Measurements from ENCODE around the gene NT5DC3.

The NT5DC3 gene

GRCh38 chr12:103758310-103759089 lies 82.5 kb downstream of the NT5DC3 start:
- in situ Hi-C loops (cut with HindIII; ENCODE audit: low sequenced_read_pairs): no loop called here
- no peak overlapping the region for H3K4me3 ChIP-seq (ENCODE audit: low read depth, low read length)
- no peak for TF ChIP-seq CTCF (IDR thresholded peaks at IDR 0.05; ENCODE audit: low read depth, low read length)
- no peak for DNase-seq (ENCODE audit: low read depth, low spot score)

- no peak overlapping the region for H3K4me3 ChIP-seq (ENCODE audit: low read depth, low read length)
- DNase-seq (ENCODE audit: low read depth, low spot score): no peak
- in situ Hi-C loops (cut with HindIII; ENCODE audit: low sequenced_read_pairs): no loop called here
- TF ChIP-seq CTCF (IDR thresholded peaks at IDR 0.05; ENCODE audit: low read depth, low read length): no peak
Observed at GRCh38 chr12:103757248-103757647, 83.8 kb downstream of the NT5DC3 start.

GRCh38 chr12:103756443-103756842 lies 84.6 kb downstream of the NT5DC3 start:
- in situ Hi-C loops (cut with HindIII; ENCODE audit: low sequenced_read_pairs): no loop called here
- TF ChIP-seq CTCF (IDR thresholded peaks at IDR 0.05; ENCODE audit: low read depth, low read length): no peak
- no peak overlapping the region for H3K4me3 ChIP-seq (ENCODE audit: low read depth, low read length)
- DNase-seq (ENCODE audit: low read depth, low spot score): no peak

- no peak for DNase-seq (ENCODE audit: low read depth, low spot score)
- no peak overlapping the region for H3K4me3 ChIP-seq (ENCODE audit: low read depth, low read length)
- in situ Hi-C loops (cut with HindIII; ENCODE audit: low sequenced_read_pairs): no loop called here
- no peak for TF ChIP-seq CTCF (IDR thresholded peaks at IDR 0.05; ENCODE audit: low read depth, low read length)
Observed at GRCh38 chr12:103755425-103755824, 85.6 kb downstream of the NT5DC3 start.

GRCh38 chr12:103751600-103751999 lies 89.4 kb downstream of the NT5DC3 start:
- no peak for DNase-seq (ENCODE audit: low read depth, low spot score)
- H3K4me3 ChIP-seq (ENCODE audit: low read depth, low read length): no peak overlapping the region
- in situ Hi-C loops (cut with HindIII; ENCODE audit: low sequenced_read_pairs): no loop called here
- TF ChIP-seq CTCF (IDR thresholded peaks at IDR 0.05; ENCODE audit: low read depth, low read length): no peak

GRCh38 chr12:103751171-103751570 lies 89.9 kb downstream of the NT5DC3 start:
- in situ Hi-C loops (cut with HindIII; ENCODE audit: low sequenced_read_pairs): no loop called here
- TF ChIP-seq CTCF (IDR thresholded peaks at IDR 0.05; ENCODE audit: low read depth, low read length): no peak

More at GRCh38 chr12:103751171-103751570, 89.9 kb downstream of the NT5DC3 start:
- no peak for DNase-seq (ENCODE audit: low read depth, low spot score)
- no peak overlapping the region for H3K4me3 ChIP-seq (ENCODE audit: low read depth, low read length)
